CD1c-positive myeloid dendritic cell (primary cell): ENCODE data around the gene DDX55.
"Not testable (repeated sequence)": the region's sequence is repeated elsewhere in the genome, so short reads cannot be mapped to it uniquely, and the experiment has no call there.

Experiments used
- DNase-seq: peaks from one replicate; pipeline ENCODE4 v3.0.0-alpha.2; 2016; ENCODE audit errors: extremely low spot score

Gene DDX55

GRCh38 chr12:123601602-123602489 lies at the start of gene DDX55:
DDX55 (plus strand) TSS chr12:123602099; CDS start chr12:123602149, 50 bp downstream.
- DNase-seq, result peak; percentile 94

- DNase-seq, result not testable (repeated sequence)
Measured at GRCh38 chr12:123554136-123554535, 47.8 kb upstream of the DDX55 start.

- not testable (repeated sequence) for DNase-seq
Measured at GRCh38 chr12:123554843-123555242, 47.1 kb upstream of the DDX55 start.

- DNase-seq, result not testable (repeated sequence)
Measured at GRCh38 chr12:123558487-123558886, 43.4 kb upstream of the DDX55 start.

- peak; percentile 54 for DNase-seq
Measured at GRCh38 chr12:123559468-123559867, 42.4 kb upstream of the DDX55 start.

- no peak for DNase-seq
Measured at GRCh38 chr12:123571343-123571813, 30.5 kb upstream of the DDX55 start.

GRCh38 chr12:123572391-123572790 lies 29.5 kb upstream of the DDX55 start:
- DNase-seq, result no peak

GRCh38 chr12:123573870-123574269 lies 28.0 kb upstream of the DDX55 start:
- DNase-seq, result no peak

- no peak for DNase-seq
Measured at GRCh38 chr12:123576611-123577010, 25.3 kb upstream of the DDX55 start.

- DNase-seq, result no peak
Measured at GRCh38 chr12:123578243-123578642, 23.7 kb upstream of the DDX55 start.

- not testable (repeated sequence) for DNase-seq
Measured at GRCh38 chr12:123578829-123579228, 23.1 kb upstream of the DDX55 start.

GRCh38 chr12:123580772-123581171 lies 21.1 kb upstream of the DDX55 start:
- no peak for DNase-seq

GRCh38 chr12:123591702-123592481 lies 10.0 kb upstream of the DDX55 start:
- DNase-seq, result no peak

- DNase-seq, result no peak
Measured at GRCh38 chr12:123595729-123596128, 6.2 kb upstream of the DDX55 start.

GRCh38 chr12:123597100-123597499 lies 4.8 kb upstream of the DDX55 start:
- no peak for DNase-seq

- no peak for DNase-seq
Measured at GRCh38 chr12:123598522-123598921, 3.4 kb upstream of the DDX55 start.

- DNase-seq, result no peak
Measured at GRCh38 chr12:123599310-123599709, 2.6 kb upstream of the DDX55 start.

- DNase-seq, result no peak
Measured at GRCh38 chr12:123599721-123600120, 2.2 kb upstream of the DDX55 start.

GRCh38 chr12:123602651-123603195 lies 824 bp downstream of the DDX55 start:
- peak; percentile 20 for DNase-seq

GRCh38 chr12:123603495-123603894 lies 1.6 kb downstream of the DDX55 start:
- not testable (repeated sequence) for DNase-seq

- no peak for DNase-seq
Measured at GRCh38 chr12:123607756-123608155, 5.9 kb downstream of the DDX55 start.

- DNase-seq, result no peak
Measured at GRCh38 chr12:123608182-123608581, 6.3 kb downstream of the DDX55 start.
